Measurements from ENCODE around the gene DNAJA4. TPM values are rescaled to one million over a fixed set of nuclear protein-coding genes. Genes with fewer than 3 reads are reported as not detected.
A peak's percentile ranks its signal among the peaks of the same experiment; 100 is the strongest.

Gene DNAJA4
- total RNA-seq, 2 donors from 2014 or later: 36.7 to 39.6 TPM

- no peak for ATAC-seq
Measured at GRCh38 chr15:78265752-78266224, 1.4 kb downstream of the DNAJA4 start.

DNA sequence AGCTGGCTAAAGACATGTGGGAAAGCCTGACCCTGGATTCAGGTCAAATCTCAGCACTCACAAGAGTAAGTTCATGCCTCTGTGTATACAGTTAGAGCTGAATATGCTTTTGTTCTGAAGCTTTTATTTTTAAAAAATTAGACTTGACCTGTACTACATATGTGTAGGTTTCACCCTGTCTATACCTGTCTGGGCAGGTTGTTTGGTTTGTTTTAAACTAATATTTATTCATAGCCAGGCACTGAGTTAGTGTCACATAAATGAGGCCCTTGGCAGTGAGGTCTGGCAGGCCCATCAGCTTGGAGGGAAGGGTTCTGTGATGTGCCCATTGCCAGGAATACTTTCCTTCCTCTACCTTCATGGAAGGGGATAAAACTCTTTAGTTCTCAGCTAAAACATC, 1.9 kb downstream of the DNAJA4 start:
- ATAC-seq: no peak
- intact Hi-C loops (cut with DNase I, micrococcal nuclease): no loop called here
- DNase-seq: no peak

More at GRCh38 chr15:78265752-78266224, 1.4 kb downstream of the DNAJA4 start:
- intact Hi-C loops (cut with DNase I, micrococcal nuclease): no loop called here
- DNase-seq: no peak

DNA sequence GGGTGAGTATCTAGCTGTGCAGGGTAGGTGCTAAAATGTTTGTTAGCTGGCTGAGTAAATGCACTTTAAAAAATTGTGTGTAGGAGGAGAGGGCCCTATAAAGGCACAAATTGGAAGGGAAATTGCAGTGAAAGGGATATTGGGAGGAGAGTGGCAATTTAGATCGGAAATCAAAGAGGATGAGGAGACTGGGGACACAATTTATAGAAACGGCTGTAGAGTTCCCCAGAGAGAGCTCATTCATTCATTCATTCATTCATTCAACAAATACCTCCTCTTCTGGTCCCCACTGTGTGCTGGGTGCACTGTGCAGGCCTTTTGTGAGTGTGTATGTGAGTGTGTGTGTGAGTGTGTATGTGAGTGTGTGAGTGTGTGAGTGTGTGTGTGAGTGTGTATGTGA, 2.4 kb downstream of the DNAJA4 start:
- intact Hi-C loops (cut with DNase I, micrococcal nuclease): no loop called here
- ATAC-seq (no peak), DNase-seq (no peak)

DNA sequence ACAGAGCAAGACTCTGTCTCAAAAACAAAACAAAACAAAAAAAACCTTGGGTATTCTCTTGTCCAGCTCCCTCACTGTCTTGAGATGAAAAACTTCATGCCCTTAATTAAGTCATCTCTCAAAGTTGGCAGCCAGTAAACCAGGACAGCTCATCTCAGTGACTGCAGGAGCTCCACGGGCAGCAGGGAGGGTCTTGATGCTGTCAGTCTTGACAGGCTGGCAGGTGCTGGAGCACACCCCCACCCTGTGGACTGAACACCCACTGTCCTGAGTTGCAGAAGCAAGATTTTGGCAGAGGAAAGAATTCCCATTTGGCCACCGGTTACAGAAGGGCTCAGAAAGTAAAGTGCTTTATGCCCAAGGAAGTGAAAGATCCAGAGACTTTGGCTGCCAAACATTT, 8.0 kb downstream of the DNAJA4 start:
- intact Hi-C loops (cut with DNase I, micrococcal nuclease): no loop called here
- ATAC-seq: no peak
- DNase-seq: no peak

DNA sequence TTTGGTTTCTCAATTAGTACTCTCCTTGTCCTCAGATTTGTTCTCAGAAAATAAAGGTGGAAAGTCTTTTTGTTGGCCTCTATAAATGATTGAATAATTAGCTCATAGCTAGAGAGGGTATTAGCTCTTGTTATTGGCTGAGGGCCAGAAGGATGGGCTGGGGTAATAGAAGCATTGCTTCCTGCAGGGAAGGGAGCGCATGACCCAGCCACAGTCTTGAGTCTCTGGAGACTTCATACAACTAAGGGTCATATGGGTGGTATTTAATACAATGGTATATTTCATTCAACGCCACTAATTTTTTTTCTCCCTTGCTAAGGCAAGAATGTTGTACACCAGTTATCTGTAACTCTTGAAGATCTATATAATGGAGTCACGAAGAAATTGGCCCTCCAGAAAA, 8.4 kb downstream of the DNAJA4 start:
- ATAC-seq (no peak), DNase-seq (no peak)
- intact Hi-C loops (cut with DNase I, micrococcal nuclease): no loop called here

DNA sequence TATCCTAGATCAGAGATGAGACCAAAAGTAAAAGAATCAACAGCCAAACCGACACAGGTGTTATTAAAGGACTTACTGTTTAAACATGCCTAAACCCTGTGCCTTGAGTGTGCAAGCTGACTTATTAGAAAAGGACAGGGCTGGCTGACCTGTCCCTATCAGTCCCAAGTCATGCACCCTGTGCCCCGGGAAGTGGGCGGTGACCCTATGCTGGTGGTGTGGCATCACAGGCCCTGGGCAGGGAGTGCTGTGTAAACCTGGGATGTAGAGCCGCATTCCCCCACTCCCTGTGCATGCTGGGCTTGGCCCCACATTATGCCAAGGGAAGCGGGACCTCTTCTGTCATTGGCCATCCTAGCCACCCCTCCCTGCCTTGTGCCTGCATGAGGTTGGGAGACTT, 10.6 kb downstream of the DNAJA4 start:
- intact Hi-C loops (cut with DNase I, micrococcal nuclease): no loop called here

GRCh38 chr15:78276064-78276943, 11.9 kb downstream of the DNAJA4 start:
- intact Hi-C loops (cut with DNase I, micrococcal nuclease): no loop called here
- DNase-seq: no peak
- no peak for ATAC-seq

More for the DNA sequence above, 10.6 kb downstream of the DNAJA4 start:
- no peak for ATAC-seq
- no peak for DNase-seq

GRCh38 chr15:78280319-78281072, 16.1 kb downstream of the DNAJA4 start:
- intact Hi-C loops (cut with DNase I, micrococcal nuclease): no loop called here
- DNase-seq (no peak), ATAC-seq (no peak)

DNA sequence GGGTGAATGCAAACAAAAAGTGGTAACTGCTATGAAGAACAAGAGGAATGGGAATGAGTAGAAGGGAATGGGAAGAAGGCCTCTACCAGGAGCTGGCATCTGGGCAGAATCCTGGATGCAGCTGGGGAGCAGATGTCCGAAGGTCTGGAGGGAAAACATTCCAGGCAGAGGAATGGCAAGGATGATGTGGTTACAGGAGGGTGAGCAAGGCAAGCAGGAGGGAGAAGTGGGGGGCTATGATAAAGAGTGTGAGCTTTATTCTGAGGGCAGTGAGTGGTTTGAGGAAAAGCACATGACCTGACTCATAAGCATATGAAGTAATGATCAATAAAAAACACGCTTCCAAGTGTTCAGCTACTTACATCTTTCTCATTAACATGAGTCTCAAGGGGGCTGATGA, 18.0 kb downstream of the DNAJA4 start:
- intact Hi-C loops (cut with DNase I, micrococcal nuclease): no loop called here
- ATAC-seq: no peak
- DNase-seq: no peak

GRCh38 chr15:78284758-78285157, 20.4 kb downstream of the DNAJA4 start:
- intact Hi-C loops (cut with DNase I, micrococcal nuclease): no loop called here
- ATAC-seq (no peak), DNase-seq (no peak)

- no peak for ATAC-seq
Measured at GRCh38 chr15:78290222-78290621, 25.9 kb downstream of the DNAJA4 start.

GRCh38 chr15:78291052-78291451, 26.7 kb downstream of the DNAJA4 start:
- no peak for ATAC-seq
- intact Hi-C loops (cut with DNase I, micrococcal nuclease): no loop called here
- DNase-seq: no peak

More at GRCh38 chr15:78290222-78290621, 25.9 kb downstream of the DNAJA4 start:
- intact Hi-C loops (cut with DNase I, micrococcal nuclease): no loop called here
- no peak for DNase-seq

GRCh38 chr15:78291698-78292097, 27.3 kb downstream of the DNAJA4 start:
- no peak for ATAC-seq
- intact Hi-C loops (cut with DNase I, micrococcal nuclease): no loop called here
- DNase-seq: no peak

DNA sequence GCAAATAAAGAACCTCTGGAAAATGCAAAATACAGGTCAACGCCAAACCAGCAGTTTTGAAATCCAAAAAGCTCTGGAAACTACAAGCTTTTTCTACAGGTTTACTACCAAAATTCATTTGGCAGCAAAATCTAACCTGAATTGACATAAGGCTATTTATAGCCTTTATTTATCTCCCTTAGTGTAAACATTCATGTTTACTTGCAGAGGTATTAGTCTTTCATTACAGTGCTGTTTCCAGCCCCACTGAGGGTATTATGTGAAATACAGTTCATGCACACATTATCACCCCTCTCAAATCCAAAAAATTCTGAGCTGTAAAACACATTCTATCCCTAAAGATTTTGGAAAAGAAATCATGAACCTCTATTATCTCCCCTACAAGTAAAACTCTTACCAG, 27.9 kb downstream of the DNAJA4 start:
- ATAC-seq (no peak), DNase-seq (no peak)
- intact Hi-C loops (cut with DNase I, micrococcal nuclease): no loop called here

DNA sequence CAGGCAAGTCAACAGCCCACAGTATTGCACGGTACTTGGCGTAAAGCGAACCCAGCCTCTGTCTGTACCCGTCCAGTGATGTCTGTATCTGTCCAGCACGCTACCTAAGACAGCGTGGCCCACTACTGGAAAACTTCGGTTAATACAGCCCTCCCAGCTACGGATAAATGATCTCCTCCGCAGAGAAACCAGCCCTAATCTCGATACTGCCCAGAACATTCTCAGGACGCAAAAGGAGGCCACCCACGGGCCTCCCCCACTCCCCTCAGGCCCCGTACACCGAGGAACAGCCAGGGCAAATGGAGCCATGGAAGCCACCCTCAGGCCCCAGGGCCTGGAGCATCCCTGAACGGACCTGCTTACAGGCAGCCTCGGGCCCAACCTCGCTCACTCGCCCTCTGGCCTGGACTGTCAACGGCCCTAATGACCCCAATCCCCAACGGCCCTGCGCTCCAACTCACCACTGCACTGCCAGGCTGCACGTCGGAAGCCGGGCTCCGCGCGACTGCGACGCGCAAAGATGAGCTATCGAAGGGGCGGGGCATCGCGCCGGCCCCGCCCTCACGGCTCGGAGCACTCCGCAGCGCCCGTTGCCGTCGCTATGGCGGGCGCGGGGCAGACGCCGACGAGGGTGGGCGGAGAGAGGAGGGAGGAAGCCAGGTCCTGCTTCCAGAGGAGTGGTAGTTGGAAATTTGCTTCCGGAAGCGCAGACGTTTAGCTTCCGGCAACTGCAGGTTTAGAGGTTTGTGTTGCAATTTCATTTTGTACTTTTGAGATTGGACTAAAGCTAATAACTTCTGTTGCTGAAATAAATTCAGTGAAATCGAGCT, 35.0 kb downstream of the DNAJA4 start, which contains the start of gene SKIC8:
SKIC8 (minus strand) TSS at position 509 of the 830 bp plus-strand sequence. CDS start 3,923 bp downstream, outside the sequence.
- intact Hi-C loops (cut with DNase I, micrococcal nuclease): no loop called here
- DNase-seq: peak; percentile 92 to 95
- peak; percentile 95 for ATAC-seq

- intact Hi-C loops (cut with DNase I, micrococcal nuclease): no loop called here
- ATAC-seq (no peak), DNase-seq (no peak)
Measured at GRCh38 chr15:78301326-78301725, 37.0 kb downstream of the DNAJA4 start.

GRCh38 chr15:78301828-78302227, 37.5 kb downstream of the DNAJA4 start:
- no peak for ATAC-seq

DNA sequence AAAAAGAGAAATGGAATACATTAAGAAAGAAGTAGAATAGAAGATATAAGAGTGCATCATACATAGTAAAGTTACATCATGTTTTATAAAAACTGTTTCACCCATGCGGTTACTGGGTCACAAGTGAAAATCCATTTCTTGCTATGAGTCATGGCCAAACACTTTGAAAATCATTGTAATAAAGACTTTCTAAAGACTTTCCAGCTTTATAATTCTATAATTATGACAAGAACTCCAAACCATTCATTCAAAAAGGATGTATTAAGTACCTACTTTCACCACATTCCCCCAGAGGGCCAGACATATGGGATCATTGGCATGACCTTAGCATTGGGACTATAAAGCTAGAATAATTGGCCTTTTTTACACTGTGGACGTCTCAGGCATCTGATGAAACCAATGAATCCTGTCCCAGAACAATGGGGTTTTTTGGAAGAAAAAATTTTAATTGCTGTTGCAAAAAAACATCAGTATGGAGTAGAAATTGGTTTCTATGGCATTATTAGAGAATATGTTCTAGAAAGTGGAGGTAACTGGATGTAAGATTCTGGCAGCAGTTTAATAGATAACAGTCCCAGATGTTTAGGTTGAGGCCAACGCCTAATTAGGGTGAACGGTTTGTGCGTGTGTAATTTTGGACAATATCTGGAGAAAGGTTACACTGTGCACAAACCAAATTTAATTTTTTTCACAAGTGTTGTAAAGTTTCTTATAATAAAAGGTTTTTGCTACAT, 38.4 kb downstream of the DNAJA4 start:
- ATAC-seq (no peak), DNase-seq (no peak)
- intact Hi-C loops (cut with DNase I, micrococcal nuclease): no loop called here

More at GRCh38 chr15:78301828-78302227, 37.5 kb downstream of the DNAJA4 start:
- intact Hi-C loops (cut with DNase I, micrococcal nuclease): no loop called here
- DNase-seq: no peak

Data from left colon (tissue), 2 donors.